ENCODE measurements around the gene PPIL6.
"Not testable (repeated sequence)": the region's sequence is repeated elsewhere in the genome, so short reads cannot be mapped to it uniquely, and the experiment has no call there.

PPIL6 gene

GRCh38 chr6:109364382-109365078 lies 75.9 kb downstream of the PPIL6 start:
- not testable (repeated sequence) for DNase-seq (ENCODE audit: low read depth in 2 of 2, low spot score in 1 of 2)

GRCh38 chr6:109363753-109364152 lies 76.7 kb downstream of the PPIL6 start:
- DNase-seq (ENCODE audit: low read depth in 2 of 2, low spot score in 1 of 2) = no peak

- no peak for DNase-seq (ENCODE audit: low read depth in 2 of 2, low spot score in 1 of 2)
These were observed 78.1 kb downstream of the PPIL6 start for GRCh38 chr6:109362102-109362884.

- no peak for DNase-seq (ENCODE audit: low read depth in 2 of 2, low spot score in 1 of 2)
These were observed 79.6 kb downstream of the PPIL6 start for GRCh38 chr6:109360791-109361190.

- no peak for DNase-seq (ENCODE audit: low read depth in 2 of 2, low spot score in 1 of 2)
These were observed 80.1 kb downstream of the PPIL6 start for GRCh38 chr6:109360281-109360680.

- DNase-seq (ENCODE audit: low read depth in 2 of 2, low spot score in 1 of 2) = no peak
These were observed 81.2 kb downstream of the PPIL6 start for GRCh38 chr6:109359248-109359647.

- no peak for DNase-seq (ENCODE audit: low read depth in 2 of 2, low spot score in 1 of 2)
These were observed 82.2 kb downstream of the PPIL6 start for GRCh38 chr6:109358204-109358603.

- DNase-seq (ENCODE audit: low read depth in 2 of 2, low spot score in 1 of 2) = no peak
These were observed 84.2 kb downstream of the PPIL6 start for GRCh38 chr6:109356237-109356636.

GRCh38 chr6:109351231-109352130 lies 88.9 kb downstream of the PPIL6 start:
- DNase-seq (ENCODE audit: low read depth in 2 of 2, low spot score in 1 of 2) = no peak

- DNase-seq (ENCODE audit: low read depth in 2 of 2, low spot score in 1 of 2) = no peak
These were observed 90.9 kb downstream of the PPIL6 start for GRCh38 chr6:109349419-109349987.

GRCh38 chr6:109348226-109348625 lies 92.2 kb downstream of the PPIL6 start:
- DNase-seq (ENCODE audit: low read depth in 2 of 2, low spot score in 1 of 2) = no peak

- DNase-seq (ENCODE audit: low read depth in 2 of 2, low spot score in 1 of 2) = no peak
These were observed 92.6 kb downstream of the PPIL6 start for GRCh38 chr6:109347779-109348178.

- no peak for DNase-seq (ENCODE audit: low read depth in 2 of 2, low spot score in 1 of 2)
These were observed 94.4 kb downstream of the PPIL6 start for GRCh38 chr6:109345986-109346385.

GRCh38 chr6:109344226-109344625 lies 96.2 kb downstream of the PPIL6 start:
- DNase-seq (ENCODE audit: low read depth in 2 of 2, low spot score in 1 of 2) = no peak

- no peak for DNase-seq (ENCODE audit: low read depth in 2 of 2, low spot score in 1 of 2)
These were observed 96.9 kb downstream of the PPIL6 start for GRCh38 chr6:109343518-109343917.

GRCh38 chr6:109342911-109343310 lies 97.5 kb downstream of the PPIL6 start:
- DNase-seq (ENCODE audit: low read depth in 2 of 2, low spot score in 1 of 2) = no peak

GRCh38 chr6:109342506-109342905 lies 97.9 kb downstream of the PPIL6 start:
- no peak for DNase-seq (ENCODE audit: low read depth in 2 of 2, low spot score in 1 of 2)

- DNase-seq (ENCODE audit: low read depth in 2 of 2, low spot score in 1 of 2) = no peak
These were observed 99.6 kb downstream of the PPIL6 start for GRCh38 chr6:109340811-109341210.
